PC-3 (cell line): ENCODE data around the gene WDR86.

Experiments
- CTCF ChIP-seq: fragments of 300-600 bp; sonication (generic); conservative IDR thresholded peaks from 2 replicates; pipeline ENCODE4 v1.5.1; 2017; ENCODE audit warnings: antibody characterized with exemption, low read depth, mild to moderate bottlenecking, low read length
- EZH2 ChIP-seq: fragments of 300-600 bp; sonication (generic); IDR thresholded peaks from one replicate; pipeline ENCODE4 v1.6.1; 2017; ENCODE audit warnings: antibody characterized with exemption, mild to moderate bottlenecking, low read length; ENCODE audit not compliant: unreplicated experiment
- EZH2phosphoT487 ChIP-seq: fragments of 300-600 bp; sonication (generic); IDR thresholded peaks from 2 replicates; pipeline ENCODE4 v1.6.1; 2018; ENCODE audit warnings: mild to moderate bottlenecking, antibody characterized with exemption, low read length, borderline replicate concordance

- no peak for TF ChIP-seq CTCF
- no peak for TF ChIP-seq EZH2
- no peak for TF ChIP-seq EZH2phosphoT487
Measured at GRCh38 chr7:151426904-151427704, 17.3 kb upstream of the WDR86 start.
